Thymus (tissue), 14 donors: ENCODE results near the gene EID2. TPM values are rescaled to one million over a fixed set of nuclear protein-coding genes. Genes with fewer than 3 reads are reported as not detected.

Experiments
- DNase-seq, 9 donors: peaks; one replicate each; pipeline ENCODE4 v3.0.0-alpha.2; 2013; ENCODE audit warnings: low spot score in 9 of 9, low read depth in 6 of 9, missing footprints in 1 of 9
- H3K27ac ChIP-seq, 2 donors: one replicate each; pipeline ENCODE4 v1.5.1; 2013; ENCODE audit warnings: control low read depth in 1 of 2, low read depth in 1 of 2, low read length in 1 of 2, mild to moderate bottlenecking in 1 of 2, moderate library complexity in 1 of 2
- H3K27me3 ChIP-seq, 2 donors: one replicate each; pipeline ENCODE4 v1.5.1; 2013; ENCODE audit warnings: low read length in 1 of 2; ENCODE audit not compliant: control insufficient read depth in 2 of 2, insufficient read depth in 1 of 2
- H3K36me3 ChIP-seq, 2 donors: one replicate each; pipeline ENCODE4 v1.5.1; 2013; ENCODE audit warnings: low read length in 1 of 2, mild to moderate bottlenecking in 1 of 2, moderate library complexity in 1 of 2; ENCODE audit not compliant: control insufficient read depth in 2 of 2, insufficient read depth in 2 of 2
- H3K4me1 ChIP-seq, 2 donors: one replicate each; pipeline ENCODE4 v1.5.1; 2013; ENCODE audit warnings: low read length in 2 of 2; ENCODE audit not compliant: control insufficient read depth in 2 of 2, insufficient read depth in 2 of 2
- H3K4me3 ChIP-seq, 2 donors: one replicate each; pipeline ENCODE4 v1.5.1; 2013; ENCODE audit warnings: low read length in 2 of 2, control low read depth in 1 of 2, mild to moderate bottlenecking in 1 of 2
- H3K9me3 ChIP-seq, 2 donors: one replicate each; pipeline ENCODE4 v1.5.1; 2013; ENCODE audit warnings: low read length in 1 of 2, mild to moderate bottlenecking in 1 of 2; ENCODE audit not compliant: control insufficient read depth in 2 of 2, insufficient read depth in 1 of 2
- whole genome bisulfite sequencing: extraction: QIAGEN DNeasy Blood & Tissue Kit; methylation state at CpG from one replicate; pipeline ENCODE4 v1.1.7; 2013; 5-methylcytosine and 5-hydroxymethylcytosine counted together
- long read RNA-seq, 10 donors: transcript quantifications; one replicate each; lab custom pipeline, GENCODE V29; 2026
- polyA plus RNA-seq: library from polyadenylated mRNA; stranded (reverse); fragments of 200-250 nt; gene quantifications from one replicate; pipeline ENCODE4 v1.2.3, GENCODE V29; 2013
- total RNA-seq: library from RNA; stranded (reverse); fragments of 120-200 nt; gene quantifications from one replicate; pipeline ENCODE4 v1.2.4, GENCODE V29; 2013
- donor health status: healthy.

The EID2 gene
- total RNA-seq (12.6 TPM), polyA plus RNA-seq (29.3 TPM)
- long read RNA-seq, donor 1, transcript EID2-201 (1 exons, 1,629 nt), result major isoform, 5 of 5 reads
- long read RNA-seq, donor 1, partial matches to known transcripts, result 0 of 5 reads
- long read RNA-seq, donor 1, other reads (novel, unspliced or antisense), result 0 of 5 reads
- long read RNA-seq, donor 2, transcript EID2-201 (1 exons, 1,629 nt), result major isoform, 40 of 40 reads
- long read RNA-seq, donor 2, partial matches to known transcripts, result 0 of 40 reads
- long read RNA-seq, donor 2, other reads (novel, unspliced or antisense), result 0 of 40 reads
- long read RNA-seq, donor 3, transcript EID2-201 (1 exons, 1,629 nt), result major isoform, 25 of 25 reads
- long read RNA-seq, donor 3, partial matches to known transcripts, result 0 of 25 reads
- long read RNA-seq, donor 3, other reads (novel, unspliced or antisense), result 0 of 25 reads
- long read RNA-seq, donor 4, transcript EID2-201 (1 exons, 1,629 nt), result major isoform, 16 of 16 reads
- long read RNA-seq, donor 4, partial matches to known transcripts, result 0 of 16 reads
- long read RNA-seq, donor 4, other reads (novel, unspliced or antisense), result 0 of 16 reads
- long read RNA-seq, donor 5, transcript EID2-201 (1 exons, 1,629 nt), result major isoform, 30 of 30 reads
- long read RNA-seq, donor 5, partial matches to known transcripts, result 0 of 30 reads
- long read RNA-seq, donor 5, other reads (novel, unspliced or antisense), result 0 of 30 reads
- long read RNA-seq, donor 6, transcript EID2-201 (1 exons, 1,629 nt), result major isoform, 17 of 17 reads
- long read RNA-seq, donor 6, partial matches to known transcripts, result 0 of 17 reads
- long read RNA-seq, donor 6, other reads (novel, unspliced or antisense), result 0 of 17 reads
- long read RNA-seq, donor 7, transcript EID2-201 (1 exons, 1,629 nt), result major isoform, 19 of 19 reads
- long read RNA-seq, donor 7, partial matches to known transcripts, result 0 of 19 reads
- long read RNA-seq, donor 7, other reads (novel, unspliced or antisense), result 0 of 19 reads
- long read RNA-seq, donor 8, transcript EID2-201 (1 exons, 1,629 nt), result major isoform, 6 of 6 reads
- long read RNA-seq, donor 8, partial matches to known transcripts, result 0 of 6 reads
- long read RNA-seq, donor 8, other reads (novel, unspliced or antisense), result 0 of 6 reads
- long read RNA-seq, donor 9, transcript EID2-201 (1 exons, 1,629 nt), result major isoform, 13 of 13 reads
- long read RNA-seq, donor 9, partial matches to known transcripts, result 0 of 13 reads
- long read RNA-seq, donor 9, other reads (novel, unspliced or antisense), result 0 of 13 reads
- long read RNA-seq, donor 10, transcript EID2-201 (1 exons, 1,629 nt), result major isoform, 23 of 23 reads
- long read RNA-seq, donor 10, partial matches to known transcripts, result 0 of 23 reads
- long read RNA-seq, donor 10, other reads (novel, unspliced or antisense), result 0 of 23 reads

DNA sequence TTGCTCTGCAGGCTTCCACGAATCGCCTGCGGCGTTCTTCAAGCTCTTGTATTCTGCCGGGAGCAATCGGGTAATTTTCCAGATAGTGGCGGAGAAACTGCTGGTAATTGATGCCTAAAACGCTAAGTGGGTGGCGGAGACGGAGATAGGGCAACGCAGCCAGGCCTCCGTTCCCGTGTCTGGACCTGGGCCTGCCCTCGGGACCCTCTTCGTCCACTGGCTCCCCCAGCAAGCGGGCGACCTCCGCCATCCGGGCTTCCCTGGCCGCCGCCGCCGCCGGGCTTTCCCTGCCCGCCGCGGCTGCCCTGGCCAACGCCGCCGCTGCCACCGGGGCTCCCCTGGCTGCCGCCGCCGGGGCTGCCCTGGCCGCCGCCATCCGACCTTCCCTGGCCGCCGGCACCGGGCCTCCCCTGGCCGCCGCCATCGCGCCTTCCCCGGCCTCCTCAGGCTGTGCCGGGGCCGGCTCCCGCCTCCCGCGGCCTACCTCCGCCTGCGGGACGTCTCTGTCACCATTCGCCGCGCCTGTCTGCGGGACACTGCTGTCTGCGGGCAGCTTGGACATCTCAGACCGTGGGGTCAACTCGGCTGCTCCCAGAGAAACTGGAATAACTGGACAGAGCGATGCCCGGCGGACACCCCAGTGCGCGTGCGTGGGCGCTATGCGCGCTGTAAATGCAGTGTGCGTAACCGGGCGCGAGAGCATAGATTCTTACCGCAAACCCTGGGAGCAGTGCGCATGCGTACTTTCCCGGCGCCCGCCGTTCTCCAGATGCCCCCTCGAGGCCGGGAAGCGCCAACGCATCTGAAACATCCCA is at the start of gene EID2:
Gene EID2 (minus strand): TSS at position 644 of the 815 bp plus-strand sequence. CDS start 82 bp downstream, at position 562.
- Histone ChIP-seq H3K9me3 (no peaks in the 10 kb centered on the region), H3K4me3 (peak within 1 kb of the TSS; percentile 82 to 89), H3K27ac (peak within 1 kb of the TSS; percentile 88 to 92), H3K27me3 (no peaks in the 10 kb centered on the region), H3K4me1 (no peaks in the 10 kb centered on the region), H3K36me3 (peaks cover 0 to 2% of the 10 kb centered on the region in 2 donors)
- peak; percentile 81 to 96 (median 91) for DNase-seq
- WGBS, result under 1% methylated on average over 84 of the region's 84 CpGs

GRCh38 chr19:39588066-39588465 is 48.1 kb upstream of the EID2 start:
- H3K27me3 ChIP-seq, result no peaks in the 10 kb centered on the region
- WGBS, result 50% methylated on average over 2 of the region's 2 CpGs

DNA sequence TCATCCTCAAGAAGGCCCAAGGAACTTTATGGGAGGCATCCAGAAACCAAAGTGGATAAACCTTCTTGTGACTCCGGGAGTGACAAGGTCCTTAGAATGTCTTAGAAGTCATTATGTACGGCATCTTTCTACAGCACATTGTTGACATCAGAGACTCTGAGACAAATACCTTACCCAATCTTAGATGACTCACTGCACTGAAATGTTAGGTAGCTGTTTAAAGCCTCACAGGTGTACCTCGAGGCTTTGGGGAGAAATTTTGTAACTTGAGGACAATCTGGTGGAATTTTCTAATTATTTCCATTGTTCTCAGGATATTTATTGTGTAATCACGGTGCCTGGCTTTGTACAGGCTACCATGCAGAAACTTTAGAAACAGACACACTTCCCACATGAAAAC is 47.5 kb upstream of the EID2 start:
- no peaks in the 10 kb centered on the region for H3K27me3 ChIP-seq

More at GRCh38 chr19:39588066-39588465, 48.1 kb upstream of the EID2 start:
- DNase-seq, result no peak
- H3K9me3 ChIP-seq, result no peaks in the 10 kb centered on the region
- H3K27ac ChIP-seq, result no peak overlapping the region
- H3K4me1 ChIP-seq, result no peaks in the 10 kb centered on the region
- H3K36me3 ChIP-seq, result no peaks in the 10 kb centered on the region
- H3K4me3 ChIP-seq, result no peak overlapping the region

GRCh38 chr19:39582891-39583625 is 43.1 kb upstream of the EID2 start:
- no peaks in the 10 kb centered on the region for H3K9me3 ChIP-seq

More for the DNA sequence above, 47.5 kb upstream of the EID2 start:
- Histone ChIP-seq H3K4me3 (no peak overlapping the region), H3K27ac (no peak overlapping the region), H3K4me1 (no peaks in the 10 kb centered on the region), H3K9me3 (no peaks in the 10 kb centered on the region), H3K36me3 (no peaks in the 10 kb centered on the region)
- WGBS, result 80% methylated on average over 4 of the region's 4 CpGs
- no peak for DNase-seq

GRCh38 chr19:39582442-39582841 is 42.5 kb upstream of the EID2 start:
- WGBS, result 68% methylated on average over 4 of the region's 4 CpGs
- H3K27me3 ChIP-seq, result no peaks in the 10 kb centered on the region
- no peak overlapping the region for H3K27ac ChIP-seq
- H3K36me3 ChIP-seq, result no peaks in the 10 kb centered on the region
- no peak for DNase-seq
- no peaks in the 10 kb centered on the region for H3K9me3 ChIP-seq
- no peaks in the 10 kb centered on the region for H3K4me1 ChIP-seq
- H3K4me3 ChIP-seq, result no peak overlapping the region

More at GRCh38 chr19:39582891-39583625, 43.1 kb upstream of the EID2 start:
- WGBS, result 71% methylated on average over 8 of the region's 8 CpGs
- no peak for DNase-seq
- H3K36me3 ChIP-seq, result no peaks in the 10 kb centered on the region
- no peaks in the 10 kb centered on the region for H3K27me3 ChIP-seq
- H3K4me3 ChIP-seq, result no peak overlapping the region
- H3K27ac ChIP-seq, result no peak overlapping the region
- no peaks in the 10 kb centered on the region for H3K4me1 ChIP-seq

- no peaks in the 10 kb centered on the region for H3K36me3 ChIP-seq
- H3K27me3 ChIP-seq, result no peaks in the 10 kb centered on the region
- 78% methylated on average over 3 of the region's 3 CpGs for WGBS
These were observed 28.6 kb upstream of the EID2 start for GRCh38 chr19:39568604-39569003.

GRCh38 chr19:39566064-39566463 is 26.1 kb upstream of the EID2 start:
- Histone ChIP-seq H3K27ac (no peak overlapping the region), H3K36me3 (no peaks in the 10 kb centered on the region), H3K9me3 (no peaks in the 10 kb centered on the region), H3K4me3 (no peak overlapping the region), H3K27me3 (no peaks in the 10 kb centered on the region), H3K4me1 (no peaks in the 10 kb centered on the region)
- WGBS, result 53% methylated on average over 3 of the region's 3 CpGs
- no peak for DNase-seq

More at GRCh38 chr19:39568604-39569003, 28.6 kb upstream of the EID2 start:
- Histone ChIP-seq H3K27ac (no peak overlapping the region), H3K4me3 (no peak overlapping the region), H3K9me3 (no peaks in the 10 kb centered on the region), H3K4me1 (no peaks in the 10 kb centered on the region)
- no peak for DNase-seq
